K562 (cell line): ENCODE results near the gene TLR5.

ENCODE experiments used
- PRPF4 ChIP-seq: fragments of 200-400 bp; formaldehyde crosslinking; IDR thresholded peaks from one replicate; pipeline ENCODE4 v1.6.1; 2017; ENCODE audit warnings: low read length, low read depth, mild to moderate bottlenecking; ENCODE audit not compliant: insufficient read depth, poor library complexity, severe bottlenecking
- SETDB1 ChIP-seq: IDR thresholded peaks from one replicate; pipeline ENCODE4 v1.6.1; 2012; ENCODE audit warnings: low read length, control low read depth, inconsistent platforms
- TAF7 ChIP-seq: fragments of 450-650 bp; IDR thresholded peaks from 2 replicates; pipeline ENCODE4 v1.6.1; 2016; ENCODE audit warnings: missing genetic modification characterization, missing compliant biosample characterization
- TF ChIP-seq, protein P1 (sequence below): fragments of 450-650 bp; IDR thresholded peaks from 2 replicates; pipeline ENCODE4 v1.6.1; 2017; ENCODE audit warnings: antibody characterized with exemption, mild to moderate bottlenecking
- TF ChIP-seq, protein P2 (sequence below), 3 experiments: IDR thresholded peaks in 2 of 3; conservative IDR thresholded peaks in 1 of 3; 2 replicates each; pipeline ENCODE4 v1.5.1; 2011 to 2012; ENCODE audit warnings: low read length in 3 of 3, mild to moderate bottlenecking in 3 of 3, control low read depth in 2 of 3, improper control_type of control experiment in 1 of 3, inconsistent platforms in 1 of 3, low read depth in 1 of 3, mixed read lengths in 1 of 3, moderate library complexity in 1 of 3; ENCODE audit not compliant: insufficient read depth in 2 of 3
- TF ChIP-seq, protein P3 (sequence below): fragments of 250-450 bp; sonication (Bioruptor Pico); IDR thresholded peaks from 2 replicates; pipeline ENCODE4 v1.8.0; 2022; ENCODE audit warnings: moderate library complexity, mild to moderate bottlenecking, inconsistent platforms

DNA sequence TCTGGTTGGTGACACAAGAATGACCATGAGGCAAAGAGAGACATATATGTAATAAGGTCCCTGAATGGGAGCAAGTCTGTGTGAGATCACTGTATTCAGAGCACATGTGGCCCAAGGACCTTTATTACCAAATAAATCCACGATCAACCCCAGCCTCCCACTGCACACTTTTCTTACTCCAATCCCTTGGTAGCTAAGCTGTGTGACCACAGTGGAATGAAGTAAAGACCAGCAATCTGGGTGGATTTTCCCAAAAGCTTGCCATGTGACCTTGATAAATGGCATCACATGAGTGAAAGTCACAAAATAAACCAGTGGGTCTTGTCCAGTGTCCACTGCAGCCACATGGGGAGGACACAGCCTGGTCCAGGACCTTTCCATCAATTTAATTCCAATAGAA lies 36.7 kb upstream of the TLR5 start:
- TF ChIP-seq, protein P1, sequence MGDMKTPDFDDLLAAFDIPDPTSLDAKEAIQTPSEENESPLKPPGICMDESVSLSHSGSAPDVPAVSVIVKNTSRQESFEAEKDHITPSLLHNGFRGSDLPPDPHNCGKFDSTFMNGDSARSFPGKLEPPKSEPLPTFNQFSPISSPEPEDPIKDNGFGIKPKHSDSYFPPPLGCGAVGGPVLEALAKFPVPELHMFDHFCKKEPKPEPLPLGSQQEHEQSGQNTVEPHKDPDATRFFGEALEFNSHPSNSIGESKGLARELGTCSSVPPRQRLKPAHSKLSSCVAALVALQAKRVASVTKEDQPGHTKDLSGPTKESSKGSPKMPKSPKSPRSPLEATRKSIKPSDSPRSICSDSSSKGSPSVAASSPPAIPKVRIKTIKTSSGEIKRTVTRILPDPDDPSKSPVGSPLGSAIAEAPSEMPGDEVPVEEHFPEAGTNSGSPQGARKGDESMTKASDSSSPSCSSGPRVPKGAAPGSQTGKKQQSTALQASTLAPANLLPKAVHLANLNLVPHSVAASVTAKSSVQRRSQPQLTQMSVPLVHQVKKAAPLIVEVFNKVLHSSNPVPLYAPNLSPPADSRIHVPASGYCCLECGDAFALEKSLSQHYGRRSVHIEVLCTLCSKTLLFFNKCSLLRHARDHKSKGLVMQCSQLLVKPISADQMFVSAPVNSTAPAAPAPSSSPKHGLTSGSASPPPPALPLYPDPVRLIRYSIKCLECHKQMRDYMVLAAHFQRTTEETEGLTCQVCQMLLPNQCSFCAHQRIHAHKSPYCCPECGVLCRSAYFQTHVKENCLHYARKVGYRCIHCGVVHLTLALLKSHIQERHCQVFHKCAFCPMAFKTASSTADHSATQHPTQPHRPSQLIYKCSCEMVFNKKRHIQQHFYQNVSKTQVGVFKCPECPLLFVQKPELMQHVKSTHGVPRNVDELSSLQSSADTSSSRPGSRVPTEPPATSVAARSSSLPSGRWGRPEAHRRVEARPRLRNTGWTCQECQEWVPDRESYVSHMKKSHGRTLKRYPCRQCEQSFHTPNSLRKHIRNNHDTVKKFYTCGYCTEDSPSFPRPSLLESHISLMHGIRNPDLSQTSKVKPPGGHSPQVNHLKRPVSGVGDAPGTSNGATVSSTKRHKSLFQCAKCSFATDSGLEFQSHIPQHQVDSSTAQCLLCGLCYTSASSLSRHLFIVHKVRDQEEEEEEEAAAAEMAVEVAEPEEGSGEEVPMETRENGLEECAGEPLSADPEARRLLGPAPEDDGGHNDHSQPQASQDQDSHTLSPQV = no peak
- TF ChIP-seq TAF7 (tag) = no peak
- no peak for TF ChIP-seq PRPF4
- TF ChIP-seq, protein P2, sequence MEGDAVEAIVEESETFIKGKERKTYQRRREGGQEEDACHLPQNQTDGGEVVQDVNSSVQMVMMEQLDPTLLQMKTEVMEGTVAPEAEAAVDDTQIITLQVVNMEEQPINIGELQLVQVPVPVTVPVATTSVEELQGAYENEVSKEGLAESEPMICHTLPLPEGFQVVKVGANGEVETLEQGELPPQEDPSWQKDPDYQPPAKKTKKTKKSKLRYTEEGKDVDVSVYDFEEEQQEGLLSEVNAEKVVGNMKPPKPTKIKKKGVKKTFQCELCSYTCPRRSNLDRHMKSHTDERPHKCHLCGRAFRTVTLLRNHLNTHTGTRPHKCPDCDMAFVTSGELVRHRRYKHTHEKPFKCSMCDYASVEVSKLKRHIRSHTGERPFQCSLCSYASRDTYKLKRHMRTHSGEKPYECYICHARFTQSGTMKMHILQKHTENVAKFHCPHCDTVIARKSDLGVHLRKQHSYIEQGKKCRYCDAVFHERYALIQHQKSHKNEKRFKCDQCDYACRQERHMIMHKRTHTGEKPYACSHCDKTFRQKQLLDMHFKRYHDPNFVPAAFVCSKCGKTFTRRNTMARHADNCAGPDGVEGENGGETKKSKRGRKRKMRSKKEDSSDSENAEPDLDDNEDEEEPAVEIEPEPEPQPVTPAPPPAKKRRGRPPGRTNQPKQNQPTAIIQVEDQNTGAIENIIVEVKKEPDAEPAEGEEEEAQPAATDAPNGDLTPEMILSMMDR (IDR thresholded peaks at IDR 0.05 in 2 of 3, conservative IDR thresholded peaks at IDR 0.05 in 1 of 3; ENCODE audit: insufficient read depth in 2 of 3, low read depth in 1 of 3, low read length in 3 of 3) = no peak
- TF ChIP-seq, protein P3, sequence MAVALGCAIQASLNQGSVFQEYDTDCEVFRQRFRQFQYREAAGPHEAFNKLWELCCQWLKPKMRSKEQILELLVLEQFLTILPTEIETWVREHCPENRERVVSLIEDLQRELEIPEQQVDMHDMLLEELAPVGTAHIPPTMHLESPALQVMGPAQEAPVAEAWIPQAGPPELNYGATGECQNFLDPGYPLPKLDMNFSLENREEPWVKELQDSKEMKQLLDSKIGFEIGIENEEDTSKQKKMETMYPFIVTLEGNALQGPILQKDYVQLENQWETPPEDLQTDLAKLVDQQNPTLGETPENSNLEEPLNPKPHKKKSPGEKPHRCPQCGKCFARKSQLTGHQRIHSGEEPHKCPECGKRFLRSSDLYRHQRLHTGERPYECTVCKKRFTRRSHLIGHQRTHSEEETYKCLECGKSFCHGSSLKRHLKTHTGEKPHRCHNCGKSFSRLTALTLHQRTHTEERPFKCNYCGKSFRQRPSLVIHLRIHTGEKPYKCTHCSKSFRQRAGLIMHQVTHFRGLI (CRISPR knock-in tag) = no peak
- no peak for TF ChIP-seq SETDB1
